GM12873 (cell line): ENCODE measurements around the gene BORCS8.

Experiments used
- TF ChIP-seq, protein P1 (sequence below): IDR thresholded peaks from 2 replicates; pipeline ENCODE4 v1.5.1; 2012; ENCODE audit warnings: low read depth, mild to moderate bottlenecking, moderate library complexity, low read length, control low read depth; ENCODE audit not compliant: insufficient read depth; ENCODE audit errors: missing control alignments

The BORCS8 gene

DNA sequence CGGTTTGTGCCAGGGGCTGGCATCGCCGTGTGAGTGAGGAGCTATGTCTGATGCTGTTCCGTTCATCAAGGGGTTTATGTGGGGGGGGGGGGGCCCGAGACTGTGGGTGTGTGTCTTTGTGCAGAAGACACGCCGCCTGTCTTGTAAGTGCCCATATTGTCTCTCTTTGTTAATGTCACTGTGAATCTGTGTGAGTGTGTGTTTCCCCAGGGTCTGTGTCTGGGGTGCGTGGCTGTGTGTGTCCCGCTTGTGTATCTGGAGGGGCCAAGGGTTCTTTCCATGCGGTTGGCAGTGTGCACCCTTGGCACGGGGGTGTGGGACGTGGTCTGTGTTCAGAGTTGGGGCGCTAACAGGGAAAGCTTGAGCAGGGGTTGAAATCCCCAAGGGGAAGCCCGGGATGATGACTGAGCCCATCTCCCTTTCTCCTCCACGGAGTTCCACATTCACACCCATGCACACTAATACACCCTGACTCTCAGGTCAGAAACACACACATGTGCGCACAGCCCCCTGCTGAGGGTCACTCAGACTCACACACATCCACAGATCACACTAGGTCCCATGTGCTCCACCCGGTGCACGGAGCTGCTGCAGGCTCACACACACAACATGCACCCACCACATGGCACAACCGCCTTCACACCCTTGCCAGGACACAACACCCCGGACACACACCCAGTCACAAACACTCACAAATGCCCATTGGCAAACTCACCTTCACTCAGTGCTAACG, 21.6 kb upstream of the BORCS8 start:
- TF ChIP-seq, protein P1, sequence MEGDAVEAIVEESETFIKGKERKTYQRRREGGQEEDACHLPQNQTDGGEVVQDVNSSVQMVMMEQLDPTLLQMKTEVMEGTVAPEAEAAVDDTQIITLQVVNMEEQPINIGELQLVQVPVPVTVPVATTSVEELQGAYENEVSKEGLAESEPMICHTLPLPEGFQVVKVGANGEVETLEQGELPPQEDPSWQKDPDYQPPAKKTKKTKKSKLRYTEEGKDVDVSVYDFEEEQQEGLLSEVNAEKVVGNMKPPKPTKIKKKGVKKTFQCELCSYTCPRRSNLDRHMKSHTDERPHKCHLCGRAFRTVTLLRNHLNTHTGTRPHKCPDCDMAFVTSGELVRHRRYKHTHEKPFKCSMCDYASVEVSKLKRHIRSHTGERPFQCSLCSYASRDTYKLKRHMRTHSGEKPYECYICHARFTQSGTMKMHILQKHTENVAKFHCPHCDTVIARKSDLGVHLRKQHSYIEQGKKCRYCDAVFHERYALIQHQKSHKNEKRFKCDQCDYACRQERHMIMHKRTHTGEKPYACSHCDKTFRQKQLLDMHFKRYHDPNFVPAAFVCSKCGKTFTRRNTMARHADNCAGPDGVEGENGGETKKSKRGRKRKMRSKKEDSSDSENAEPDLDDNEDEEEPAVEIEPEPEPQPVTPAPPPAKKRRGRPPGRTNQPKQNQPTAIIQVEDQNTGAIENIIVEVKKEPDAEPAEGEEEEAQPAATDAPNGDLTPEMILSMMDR, result no peak

DNA sequence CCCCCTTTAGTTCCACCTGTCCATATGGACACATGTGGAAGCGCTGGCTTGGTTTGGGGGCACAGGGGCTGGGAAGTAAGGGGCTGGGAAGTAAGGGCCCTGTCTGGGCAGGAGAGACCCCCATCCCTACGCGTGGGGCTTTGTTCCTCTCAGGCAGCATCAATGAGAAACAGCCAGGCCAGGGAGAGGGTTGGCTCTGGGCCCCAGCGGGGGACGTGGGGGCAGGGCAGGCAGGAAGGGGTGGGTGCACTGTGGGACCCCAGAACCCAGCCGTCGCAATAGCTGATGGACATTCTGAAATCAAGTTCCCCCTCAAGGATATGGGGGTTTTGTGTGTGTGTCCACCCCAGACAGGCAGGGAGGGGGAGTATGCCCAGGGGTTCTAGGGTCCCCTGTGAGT, 21.0 kb upstream of the BORCS8 start:
- TF ChIP-seq, protein P1, result no peak

DNA sequence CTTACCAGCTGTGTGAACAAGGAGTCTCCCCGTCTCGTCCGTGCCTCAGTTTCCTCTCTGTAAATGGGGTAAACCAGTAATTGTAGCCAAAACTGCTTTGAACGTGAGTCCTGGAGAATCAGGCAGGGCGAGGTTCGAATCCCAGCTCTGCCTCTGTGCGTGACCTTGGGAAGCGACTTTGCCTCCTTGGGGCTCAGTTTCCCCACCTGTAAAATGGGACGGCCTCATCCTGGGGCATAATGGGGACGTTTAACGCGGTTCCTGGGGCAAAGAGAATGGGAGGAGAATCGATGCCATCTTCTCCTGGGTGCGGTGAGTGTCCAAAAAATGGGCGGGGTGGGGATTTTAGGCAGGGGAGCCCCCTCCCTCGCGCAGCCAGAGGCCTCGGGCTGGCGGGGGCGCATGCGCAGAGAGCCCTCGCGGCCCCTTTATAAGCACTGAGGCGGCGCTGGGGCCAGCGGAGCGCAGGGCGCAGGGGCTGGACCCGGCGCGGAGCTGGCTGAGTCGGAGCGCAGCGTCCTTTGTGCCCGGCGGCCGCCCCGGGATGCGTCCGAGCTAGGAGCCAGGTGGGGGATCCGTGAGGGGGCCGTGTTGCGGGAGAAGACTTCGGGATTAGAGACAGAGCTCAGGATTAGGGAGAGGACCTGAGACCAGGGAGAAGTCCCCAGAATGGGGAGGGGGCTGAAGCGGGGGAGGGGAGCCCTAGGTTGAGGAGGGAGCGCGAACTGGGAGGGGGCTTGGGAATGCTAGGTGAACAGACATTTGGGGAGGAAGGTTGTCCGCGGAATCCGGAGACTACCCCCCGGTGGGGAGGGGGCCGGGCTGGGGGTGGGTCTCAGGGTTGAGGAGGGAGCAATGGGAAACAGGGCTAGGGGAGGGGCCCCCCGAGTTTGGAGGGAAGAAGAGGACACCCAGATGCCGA, 19.8 kb upstream of the BORCS8 start, which contains the start of gene NCAN:
NCAN (plus strand) TSS at position 460 of the 922 bp plus-strand sequence. CDS start 4,996 bp downstream, outside the sequence.
- TF ChIP-seq, protein P1, result no peak

DNA sequence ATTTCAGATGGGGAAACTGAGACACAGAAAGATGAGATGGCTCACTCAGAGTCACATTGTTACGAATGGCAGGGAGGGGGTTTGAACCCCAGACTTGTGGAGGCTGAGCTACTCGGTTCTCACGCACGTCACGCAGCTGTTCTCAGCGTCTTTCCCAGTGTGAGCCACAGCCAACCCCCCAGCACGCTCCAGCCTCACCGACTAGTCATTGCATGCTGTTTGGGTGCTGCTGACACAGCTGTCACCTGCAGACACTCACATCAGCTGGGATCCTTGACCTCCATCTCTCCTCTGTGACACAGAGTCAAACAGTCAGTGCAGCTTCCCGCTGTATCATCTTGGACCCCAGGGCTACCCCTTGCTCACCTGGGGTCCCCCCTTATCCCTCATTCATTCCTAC, 17.4 kb upstream of the BORCS8 start:
- TF ChIP-seq, protein P1, result no peak

DNA sequence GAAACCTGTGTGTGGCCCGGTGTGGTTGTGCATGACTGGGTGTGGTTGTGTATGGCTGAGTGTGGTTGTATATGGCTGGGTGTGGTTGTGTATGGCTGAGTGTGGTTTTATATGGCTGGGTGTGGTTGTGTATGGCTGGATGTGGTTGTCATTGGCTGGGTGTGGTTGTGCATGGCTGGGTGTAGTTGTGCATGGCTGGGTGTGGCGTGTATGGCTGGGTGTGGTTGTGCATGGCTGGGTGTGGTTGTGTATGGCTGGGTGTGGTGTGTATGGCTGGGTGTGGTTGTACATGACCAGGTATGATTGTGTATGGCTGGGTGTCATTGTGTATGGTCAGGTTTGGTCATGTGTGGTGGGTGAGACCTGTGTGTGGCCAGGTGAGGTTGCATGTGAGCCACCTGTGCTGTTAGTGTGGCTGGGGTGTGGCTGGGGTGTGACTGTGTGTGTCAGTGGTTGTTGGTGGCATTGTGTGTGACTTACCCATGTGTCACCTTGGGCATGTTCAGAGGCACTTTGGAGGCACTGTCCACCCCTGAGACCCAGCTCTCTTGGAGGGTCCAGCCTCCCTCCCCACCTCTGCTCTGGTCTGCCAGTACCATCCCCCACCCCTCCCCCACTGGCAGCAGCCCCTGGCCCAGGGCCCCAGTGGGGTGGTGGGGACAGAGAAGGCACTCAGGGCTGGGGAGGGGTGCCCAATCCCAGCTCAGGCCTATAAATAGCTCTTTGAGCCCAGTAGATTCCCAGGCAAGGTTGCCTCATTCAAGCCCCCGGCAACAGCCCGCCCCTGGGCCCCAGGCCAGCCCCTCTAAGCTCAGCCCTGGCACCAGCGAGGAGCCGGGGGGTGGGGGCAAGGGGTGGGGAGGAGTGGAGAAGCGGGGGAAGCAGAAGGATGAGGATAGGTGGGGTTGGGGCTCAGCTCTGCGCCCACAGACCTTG, 16.0 kb upstream of the BORCS8 start:
- TF ChIP-seq, protein P1, result no peak

DNA sequence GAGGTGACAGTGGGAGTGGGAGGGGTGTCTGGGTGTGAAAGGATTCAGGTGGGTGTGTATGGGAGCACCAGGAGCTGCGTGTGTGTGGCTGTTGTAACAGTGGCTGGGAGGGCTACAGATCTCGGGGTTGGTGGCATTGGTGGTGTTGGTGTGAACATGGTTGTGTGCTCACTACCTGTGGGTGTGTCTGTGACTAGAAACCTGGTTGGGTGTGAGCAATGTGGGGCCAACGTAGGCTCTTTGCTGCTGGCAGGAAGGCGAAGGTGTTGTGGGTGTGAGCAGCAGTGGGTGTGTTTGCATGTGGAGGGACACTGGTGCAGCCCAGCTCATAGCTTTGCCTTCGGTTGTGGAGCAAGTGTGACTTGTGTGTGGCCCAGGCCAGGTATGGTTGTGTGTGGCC, 15.0 kb upstream of the BORCS8 start:
- TF ChIP-seq, protein P1, result no peak
